Esophagus muscularis mucosa (tissue), 4 donors: ENCODE results near the gene HSPE1. TPM values are rescaled to one million over a fixed set of nuclear protein-coding genes. Genes with fewer than 3 reads are reported as not detected.

ENCODE experiments used
- DNase-seq: peaks from one replicate; pipeline ENCODE4 v3.0.0-alpha.2; 2017; ENCODE audit errors: extremely low spot score
- H3K27ac ChIP-seq, 4 donors: fragments of 200-600 bp; sonication (generic); replicated peaks in 1 of 4; 1 replicate in 3 of 4; 2 replicates in 1 of 4; pipeline ENCODE4 v1.5.1; 2016 to 2019; ENCODE audit warnings: mild to moderate bottlenecking in 1 of 4
- H3K27me3 ChIP-seq, 4 donors: fragments of 200-600 bp; sonication (generic); one replicate each; pipeline versions ENCODE4 v1.5.1 to v1.6.0; 2016 to 2019
- H3K36me3 ChIP-seq, 4 donors: fragments of 200-600 bp; sonication (generic); one replicate each; pipeline ENCODE4 v1.5.1; 2016 to 2019
- H3K4me1 ChIP-seq, 4 donors: fragments of 200-600 bp; sonication (generic); one replicate each; pipeline ENCODE4 v1.5.1; 2016 to 2019
- H3K4me3 ChIP-seq, 4 donors: fragments of 200-600 bp; sonication (generic); 1 replicate in 2 of 4; 2 replicates in 2 of 4; pipeline ENCODE4 v1.5.1; 2016 to 2019; ENCODE audit warnings: mild to moderate bottlenecking in 4 of 4, moderate library complexity in 1 of 4
- H3K9me3 ChIP-seq, 4 donors: fragments of 200-600 bp; sonication (generic); 1 replicate in 3 of 4; 2 replicates in 1 of 4; pipeline ENCODE4 v1.5.1; 2016 to 2019
- EP300 ChIP-seq: sonication (generic); formaldehyde crosslinking; IDR thresholded peaks from one replicate; pipeline ENCODE4 v1.6.1; 2017; ENCODE audit warnings: antibody characterized with exemption
- POLR2A ChIP-seq: fragments of 450-650 bp; IDR thresholded peaks from one replicate; pipeline ENCODE4 v1.6.1; 2017; ENCODE audit warnings: antibody characterized with exemption, moderate library complexity, mild to moderate bottlenecking, low read depth
- POLR2AphosphoS5 ChIP-seq, 2 donors: sonication (generic); formaldehyde crosslinking; IDR thresholded peaks; one replicate each; pipeline ENCODE4 v1.6.1; 2017; ENCODE audit warnings: antibody characterized with exemption in 2 of 2
- WGBS: methylation state at CpG from one replicate; pipeline ENCODE4 v1.1.5; 2018; 5-methylcytosine and 5-hydroxymethylcytosine counted together
- intact Hi-C: fragments of 100-400 bp; cut with DNase I; formaldehyde crosslinking; loops from one replicate; pipeline ENCODE4 v1.15.1; 2023
- total RNA-seq, 4 donors: library from RNA; depleted of rRNA; stranded (reverse); fragments of >200 nt; gene quantifications; one replicate each; pipeline versions ENCODE4 v1.1.0 to v1.2.1, GENCODE V29; 2016
- TF ChIP-seq, protein P1 (sequence below), 3 experiments: fragments of 200-600 bp in 2 of 3; fragments of 450-650 bp in 1 of 3; sonication (generic) in 2 of 3; IDR thresholded peaks; one replicate each; pipeline ENCODE4 v1.5.1; 2017 to 2019; ENCODE audit warnings: antibody characterized with exemption in 3 of 3, mild to moderate bottlenecking in 2 of 3, moderate library complexity in 1 of 3

HSPE1 gene
- total RNA-seq, 4 donors from 2014 or later = 46.7 to 93.4 (median 65.2) TPM

DNA sequence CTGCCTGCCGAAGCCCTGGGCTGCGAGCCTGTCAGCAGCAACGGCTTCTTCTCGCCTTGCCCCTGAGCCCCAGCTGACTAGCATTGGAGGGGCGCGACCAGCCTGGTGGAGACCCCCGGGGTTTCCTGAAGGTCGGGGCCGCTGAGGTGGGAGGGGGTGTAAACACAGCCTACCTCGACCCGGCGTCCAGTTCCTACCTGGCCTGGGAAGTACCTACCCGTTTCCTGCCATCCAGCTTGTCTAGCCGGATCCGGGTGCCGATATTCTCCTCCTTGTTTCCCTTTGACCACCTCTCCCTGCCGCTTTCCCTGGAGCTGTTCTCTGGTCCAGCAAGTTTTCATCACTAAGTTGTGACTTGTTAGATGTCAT lies 16.2 kb downstream of the HSPE1 start:
- H3K36me3 ChIP-seq = no peaks in the 10 kb centered on the region
- TF ChIP-seq POLR2A = no peak
- TF ChIP-seq POLR2AphosphoS5 (IDR thresholded peaks at IDR 0.05) = no peak
- TF ChIP-seq, protein P1, sequence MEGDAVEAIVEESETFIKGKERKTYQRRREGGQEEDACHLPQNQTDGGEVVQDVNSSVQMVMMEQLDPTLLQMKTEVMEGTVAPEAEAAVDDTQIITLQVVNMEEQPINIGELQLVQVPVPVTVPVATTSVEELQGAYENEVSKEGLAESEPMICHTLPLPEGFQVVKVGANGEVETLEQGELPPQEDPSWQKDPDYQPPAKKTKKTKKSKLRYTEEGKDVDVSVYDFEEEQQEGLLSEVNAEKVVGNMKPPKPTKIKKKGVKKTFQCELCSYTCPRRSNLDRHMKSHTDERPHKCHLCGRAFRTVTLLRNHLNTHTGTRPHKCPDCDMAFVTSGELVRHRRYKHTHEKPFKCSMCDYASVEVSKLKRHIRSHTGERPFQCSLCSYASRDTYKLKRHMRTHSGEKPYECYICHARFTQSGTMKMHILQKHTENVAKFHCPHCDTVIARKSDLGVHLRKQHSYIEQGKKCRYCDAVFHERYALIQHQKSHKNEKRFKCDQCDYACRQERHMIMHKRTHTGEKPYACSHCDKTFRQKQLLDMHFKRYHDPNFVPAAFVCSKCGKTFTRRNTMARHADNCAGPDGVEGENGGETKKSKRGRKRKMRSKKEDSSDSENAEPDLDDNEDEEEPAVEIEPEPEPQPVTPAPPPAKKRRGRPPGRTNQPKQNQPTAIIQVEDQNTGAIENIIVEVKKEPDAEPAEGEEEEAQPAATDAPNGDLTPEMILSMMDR (IDR thresholded peaks at IDR 0.05) = no peak
- no peak for TF ChIP-seq EP300
- peaks cover 24 to 39% (median 36%) of the 10 kb centered on the region in 4 donors for H3K4me1 ChIP-seq
- H3K27me3 ChIP-seq = no peaks in the 10 kb centered on the region
- DNase-seq = no peak
- intact Hi-C loops = no loop called here
- H3K27ac ChIP-seq = peak overlapping the region; percentile 88 to 94 (median 92)
- no peaks in the 10 kb centered on the region for H3K9me3 ChIP-seq
- peak overlapping the region; percentile 71 to 93 (median 90) for H3K4me3 ChIP-seq
- WGBS = 0% methylated on average over 9 of the region's 17 CpGs

DNA sequence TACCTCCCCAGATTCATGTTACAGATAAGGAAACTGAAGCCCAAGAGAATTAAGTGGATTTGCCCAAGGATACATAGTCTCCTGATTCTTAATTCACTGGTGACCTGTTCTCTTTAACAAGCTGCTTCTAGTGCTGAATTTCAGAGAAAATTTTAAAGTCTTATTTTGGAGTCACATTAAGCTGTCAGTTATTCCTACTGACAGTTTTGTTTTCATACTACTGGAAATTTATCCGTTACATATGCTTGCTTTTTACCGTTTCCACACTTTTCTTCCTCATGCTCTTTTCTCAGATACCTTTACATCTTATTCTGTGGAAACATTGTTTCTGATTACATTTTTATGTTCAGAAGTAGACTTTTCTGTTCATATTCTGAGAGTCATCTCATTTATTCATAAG lies 17.0 kb downstream of the HSPE1 start:
- Histone ChIP-seq H3K4me3 (peak overlapping the region; percentile 71 to 93 (median 90)), H3K4me1 (peaks cover 24 to 39% (median 36%) of the 10 kb centered on the region in 4 donors), H3K9me3 (no peaks in the 10 kb centered on the region), H3K27ac (peak overlapping the region; percentile 88 to 94 (median 92)), H3K27me3 (no peaks in the 10 kb centered on the region), H3K36me3 (no peaks in the 10 kb centered on the region)
- no peak for DNase-seq
- WGBS = 29% methylated on average over 2 of the region's 2 CpGs
- intact Hi-C loops = no loop called here
- no peak for TF ChIP-seq POLR2AphosphoS5 (IDR thresholded peaks at IDR 0.05)
- no peak for TF ChIP-seq POLR2A
- no peak for TF ChIP-seq EP300
- TF ChIP-seq, protein P1 (IDR thresholded peaks at IDR 0.05) = no peak

DNA sequence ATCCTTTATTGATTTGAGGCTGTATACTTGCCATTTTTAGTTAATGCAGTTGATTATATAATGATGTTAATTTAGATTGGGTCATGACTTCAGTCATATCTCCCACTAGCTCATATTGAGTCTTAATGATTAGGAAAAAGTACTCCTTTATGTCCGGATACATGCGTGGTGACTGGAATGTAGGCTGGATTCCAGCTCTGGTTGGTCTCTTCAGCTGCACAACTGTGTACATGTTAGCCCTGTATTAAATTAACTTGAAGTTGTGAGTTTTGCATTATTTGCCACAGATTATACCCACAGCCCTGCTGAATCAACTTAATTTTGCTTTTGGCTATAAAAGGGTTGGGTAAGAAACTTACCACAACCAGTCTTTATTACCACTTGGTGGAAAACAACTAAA lies 38.2 kb downstream of the HSPE1 start:
- Histone ChIP-seq H3K9me3 (no peaks in the 10 kb centered on the region), H3K27me3 (no peaks in the 10 kb centered on the region), H3K4me3 (no peak overlapping the region), H3K4me1 (peaks cover 0 to 17% (median 7%) of the 10 kb centered on the region in 4 donors), H3K36me3 (peaks cover 0 to 65% (median 47%) of the 10 kb centered on the region in 4 donors), H3K27ac (no peak overlapping the region)
- intact Hi-C loops = no loop called here
- 65% methylated on average over 2 of the region's 2 CpGs for WGBS
- DNase-seq = no peak
- TF ChIP-seq, protein P1 (IDR thresholded peaks at IDR 0.05) = no peak
- no peak for TF ChIP-seq EP300
- TF ChIP-seq POLR2AphosphoS5 (IDR thresholded peaks at IDR 0.05) = no peak
- TF ChIP-seq POLR2A = no peak

DNA sequence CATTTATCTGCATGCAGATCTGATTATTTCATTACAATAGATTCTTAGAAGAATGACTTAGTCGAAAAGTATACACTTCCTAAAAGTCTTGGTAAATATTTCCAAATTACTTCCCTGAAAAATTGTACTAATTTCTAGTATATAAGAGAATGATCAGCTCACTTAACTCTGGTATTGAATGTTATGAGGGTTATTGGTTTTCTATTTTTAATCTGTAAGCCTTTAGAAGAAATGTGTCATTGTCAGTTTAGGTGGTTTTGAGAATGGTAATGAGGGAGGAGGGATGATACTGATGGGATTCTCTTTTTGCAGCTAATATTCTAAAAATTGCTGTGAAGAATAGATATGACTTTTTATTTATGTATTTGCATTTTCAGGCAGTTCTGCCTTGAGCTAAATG lies 39.6 kb downstream of the HSPE1 start:
- intact Hi-C loops = no loop called here
- no peak for TF ChIP-seq POLR2AphosphoS5 (IDR thresholded peaks at IDR 0.05)
- TF ChIP-seq, protein P1 (IDR thresholded peaks at IDR 0.05) = no peak
- no peak for TF ChIP-seq EP300
- no peak for TF ChIP-seq POLR2A
- no peak overlapping the region for H3K27ac ChIP-seq
- WGBS = 84% methylated on average over 1 of the region's 1 CpG
- no peak overlapping the region for H3K4me3 ChIP-seq
- H3K36me3 ChIP-seq = peaks cover 0 to 78% (median 59%) of the 10 kb centered on the region in 4 donors
- H3K27me3 ChIP-seq = no peaks in the 10 kb centered on the region
- DNase-seq = no peak
- peaks cover 0 to 10% (median 7%) of the 10 kb centered on the region in 4 donors for H3K4me1 ChIP-seq
- no peaks in the 10 kb centered on the region for H3K9me3 ChIP-seq

DNA sequence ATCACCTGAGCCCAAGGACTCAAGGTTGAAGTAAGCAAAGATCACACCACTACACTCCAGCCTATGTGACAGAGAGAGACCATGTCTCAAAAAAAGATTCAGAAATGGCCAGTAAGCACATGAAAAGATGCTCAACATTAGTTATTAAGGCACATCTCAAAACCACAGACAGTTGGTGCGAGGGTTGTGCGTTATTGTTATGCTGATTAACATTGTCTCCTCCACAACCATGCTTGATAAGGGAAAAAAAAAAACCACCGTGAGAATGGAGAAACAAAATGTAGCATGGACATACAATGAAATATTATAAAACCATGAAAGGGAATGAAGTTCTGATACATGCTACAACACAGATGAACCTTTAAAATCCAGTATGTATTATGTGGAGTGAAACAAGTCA lies 43.0 kb downstream of the HSPE1 start:
- no peak overlapping the region for H3K27ac ChIP-seq
- 96% methylated on average over 3 of the region's 3 CpGs for WGBS
- peaks cover 0 to 75% (median 45%) of the 10 kb centered on the region in 4 donors for H3K36me3 ChIP-seq
- no peaks in the 10 kb centered on the region for H3K9me3 ChIP-seq
- no peak for DNase-seq
- TF ChIP-seq EP300 = no peak
- no peak for TF ChIP-seq POLR2AphosphoS5 (IDR thresholded peaks at IDR 0.05)
- TF ChIP-seq POLR2A = no peak
- TF ChIP-seq, protein P1 (IDR thresholded peaks at IDR 0.05) = no peak
- H3K4me1 ChIP-seq = peaks cover 0 to 7% (median 6%) of the 10 kb centered on the region in 4 donors
- no peaks in the 10 kb centered on the region for H3K27me3 ChIP-seq
- intact Hi-C loops = no loop called here
- H3K4me3 ChIP-seq = no peak overlapping the region
